Esophagus squamous epithelium (tissue), 4 donors: ENCODE results near the gene TPCN2.

Experiments
- CTCF ChIP-seq, 6 experiments: fragments of 450-650 bp in 4 of 6; fragments of 200-600 bp in 2 of 6; sonication (generic) in 2 of 6; IDR thresholded peaks; one replicate each; pipeline ENCODE4 v1.5.1; 2016 to 2019; ENCODE audit warnings: antibody characterized with exemption in 6 of 6, mild to moderate bottlenecking in 4 of 6, moderate library complexity in 4 of 6
- POLR2A ChIP-seq, 4 donors: fragments of 450-650 bp; IDR thresholded peaks; one replicate each; pipeline ENCODE4 v1.6.1; 2017; ENCODE audit warnings: antibody characterized with exemption in 4 of 4, mild to moderate bottlenecking in 4 of 4, moderate library complexity in 3 of 4

- no peak for TF ChIP-seq POLR2A (IDR thresholded peaks at IDR 0.05)
- TF ChIP-seq CTCF (IDR thresholded peaks at IDR 0.05) = no peak
Observed at GRCh38 chr11:69057801-69058200, 9.1 kb downstream of the TPCN2 start.
